DND-41 (cell line): ENCODE measurements around the gene SMARCD3.

Source experiments
- CTCF ChIP-seq: IDR thresholded peaks from 2 replicates; pipeline ENCODE4 v1.5.1; 2012; ENCODE audit warnings: borderline replicate concordance, low read length, moderate library complexity, mild to moderate bottlenecking; ENCODE audit not compliant: poor library complexity, severe bottlenecking; ENCODE audit errors: extremely low read depth
- EZH2 ChIP-seq: IDR thresholded peaks from 3 replicates; pipeline ENCODE4 v1.6.1; 2012; ENCODE audit warnings: borderline replicate concordance, low read depth, mild to moderate bottlenecking, moderate library complexity, low read length, inconsistent platforms; ENCODE audit not compliant: severe bottlenecking

GRCh38 chr7:151193203-151193978 is 55.1 kb downstream of the SMARCD3 start:
- TF ChIP-seq EZH2 = no peak
- no peak for TF ChIP-seq CTCF
